Measurements from ENCODE around the gene KDM2A. TPM values are rescaled to one million over a fixed set of nuclear protein-coding genes. Genes with fewer than 3 reads are reported as not detected.
A peak's percentile ranks its signal among the peaks of the same experiment; 100 is the strongest.

Gene KDM2A
- total RNA-seq, 2 experiments from 2014 or later, result 128 to 134 TPM

- no peaks in the 10 kb centered on the region for H3K27me3 Mint-ChIP-seq
- no peak for DNase-seq
- peak overlapping the region; percentile 70 for H3K27ac Mint-ChIP-seq
- POLR2A ChIA-PET, result interaction anchor here (1.0 to 4.5 kb wide), 4 partner anchors 24 to 52 kb away, joined by 6 to 29 read pairs (median 16); partner anchors contain the start of genes ANKRD13D and SSH3
- H3K36me3 Mint-ChIP-seq, result peaks cover 22% of the 10 kb centered on the region
- peaks cover 51% of the 10 kb centered on the region for H3K4me1 Mint-ChIP-seq
- no peaks in the 10 kb centered on the region for H3K9me3 Mint-ChIP-seq
- H3K4me3 Mint-ChIP-seq, result peak overlapping the region; percentile 32
- no peak for ATAC-seq (ENCODE audit: low read depth)
Measured at GRCh38 chr11:67264877-67265632, 146.0 kb downstream of the KDM2A start.

- Mint-ChIP-seq H3K27me3 (no peaks in the 10 kb centered on the region), H3K36me3 (peaks cover 28% of the 10 kb centered on the region), H3K9me3 (no peaks in the 10 kb centered on the region), H3K4me1 (peaks cover 56% of the 10 kb centered on the region), H3K27ac (peak overlapping the region; percentile 70), H3K4me3 (peak overlapping the region; percentile 61)
- ATAC-seq (ENCODE audit: low read depth) (peak; percentile 35), DNase-seq (peak; percentile 91)
- POLR2A ChIA-PET, result interaction anchor here (0.9 to 7.8 kb wide), 10 partner anchors 11 to 86 kb away, joined by 5 to 190 read pairs (median 20); partner anchors contain the start of genes ANKRD13D and SSH3
Measured at GRCh38 chr11:67265633-67266448, 146.8 kb downstream of the KDM2A start.

DNA sequence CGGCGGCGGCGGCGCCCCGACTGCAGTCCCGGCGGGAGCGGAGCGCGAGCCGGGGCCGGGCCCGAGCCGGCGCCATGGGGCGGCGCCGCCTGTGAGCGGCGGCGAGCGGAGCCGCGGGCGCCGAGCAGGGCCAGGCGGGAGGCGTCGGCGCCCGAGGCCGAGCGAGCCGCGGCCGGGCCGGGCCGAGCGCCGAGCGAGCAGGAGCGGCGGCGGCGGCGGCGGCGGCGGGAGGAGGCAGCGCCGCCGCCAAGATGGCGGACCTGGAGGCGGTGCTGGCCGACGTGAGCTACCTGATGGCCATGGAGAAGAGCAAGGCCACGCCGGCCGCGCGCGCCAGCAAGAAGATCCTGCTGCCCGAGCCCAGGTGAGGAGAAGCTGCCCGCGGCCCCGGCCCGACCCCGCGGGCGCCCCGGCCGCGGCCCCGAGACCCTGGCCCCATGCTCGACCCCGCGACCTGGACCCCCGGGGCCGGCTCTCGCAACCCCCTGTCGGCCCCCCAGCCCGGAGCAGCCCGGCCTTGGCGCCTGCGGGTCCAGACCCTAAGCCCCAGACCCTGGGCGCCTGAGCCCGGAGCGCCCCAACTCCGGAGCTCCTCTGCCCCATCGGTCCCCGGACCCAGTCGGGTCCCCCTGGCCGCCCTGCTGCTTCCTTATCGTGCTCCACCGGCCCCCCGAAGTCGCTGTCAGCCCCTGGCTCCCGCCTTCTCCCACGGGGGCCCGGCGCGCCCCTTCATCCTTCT is 147.6 kb downstream of the KDM2A start, which contains the start of gene GRK2:
TSS of gene GRK2 (plus strand) at position 25 of the 739 bp plus-strand sequence. CDS start at position 252, 227 bp downstream.
- peak within 1 kb of the TSS; percentile 96 for H3K4me3 Mint-ChIP-seq
- H3K27me3 Mint-ChIP-seq, result no peaks in the 10 kb centered on the region
- H3K36me3 Mint-ChIP-seq, result peaks cover 28% of the 10 kb centered on the region
- no peaks in the 10 kb centered on the region for H3K9me3 Mint-ChIP-seq
- POLR2A ChIA-PET, result interaction anchor here (0.9 to 7.8 kb wide), 11 partner anchors 9 to 85 kb away, joined by 3 to 190 read pairs (median 12); partner anchors contain the start of genes ANKRD13D and SSH3
- ATAC-seq (ENCODE audit: low read depth) (peak; percentile 10), DNase-seq (peak; percentile 66)
- H3K4me1 Mint-ChIP-seq, result peaks cover 60% of the 10 kb centered on the region
- peak within 1 kb of the TSS; percentile 96 for H3K27ac Mint-ChIP-seq

DNA sequence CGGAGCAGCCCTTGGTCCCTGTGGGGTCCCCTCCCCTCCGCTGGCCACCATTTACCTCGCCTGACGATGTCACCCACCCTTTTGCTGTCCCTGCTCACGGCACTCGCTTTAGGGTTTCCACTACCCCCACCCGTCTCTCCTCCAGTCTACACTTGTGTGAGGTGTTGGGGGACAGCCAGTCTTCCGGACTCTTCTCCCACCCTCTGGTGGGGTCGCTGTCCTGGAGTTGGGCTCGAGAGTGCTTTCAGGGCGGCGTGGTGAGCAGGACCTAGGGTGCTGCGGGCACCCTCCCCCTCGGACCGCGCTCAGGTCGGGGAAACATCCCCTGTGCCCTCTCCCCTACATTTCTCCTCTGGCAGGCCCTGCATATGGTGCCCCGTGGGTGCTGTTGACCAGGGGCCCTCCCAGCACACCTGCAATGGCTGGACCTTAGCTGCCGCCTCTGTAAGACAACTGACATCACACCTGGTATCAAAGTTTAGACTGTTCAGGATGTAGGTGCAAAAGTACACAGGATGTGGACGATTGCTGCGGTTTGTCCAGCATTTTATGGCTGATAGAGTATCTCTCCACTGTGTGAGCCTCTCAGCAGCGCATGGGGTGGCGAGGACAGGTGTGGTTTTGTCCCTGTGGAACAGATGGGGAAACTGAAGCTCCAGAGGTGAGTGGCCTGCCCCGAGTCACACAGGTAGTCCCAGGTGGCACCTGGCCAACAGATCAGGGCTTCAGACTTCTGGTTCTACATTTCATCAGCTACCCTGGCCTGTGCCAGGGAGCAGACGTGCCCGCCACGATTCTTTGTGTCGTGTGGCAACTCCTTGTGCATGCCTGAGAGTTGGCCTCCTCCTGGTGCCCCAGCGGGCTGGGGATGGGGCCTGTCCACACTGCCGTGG is 148.4 kb downstream of the KDM2A start:
- peak; percentile 61 for DNase-seq
- no peaks in the 10 kb centered on the region for H3K9me3 Mint-ChIP-seq

GRCh38 chr11:67268081-67268961 is 149.3 kb downstream of the KDM2A start:
- Mint-ChIP-seq H3K9me3 (no peaks in the 10 kb centered on the region), H3K27ac (peak overlapping the region; percentile 96), H3K36me3 (peaks cover 28% of the 10 kb centered on the region), H3K4me3 (peak overlapping the region; percentile 96), H3K4me1 (peaks cover 62% of the 10 kb centered on the region), H3K27me3 (no peaks in the 10 kb centered on the region)
- peak; percentile 68 for DNase-seq
- peak; percentile 41 for ATAC-seq (ENCODE audit: low read depth)
- POLR2A ChIA-PET, result interaction anchor here (0.6 to 7.8 kb wide), 18 partner anchors 8 to 169 kb away, joined by 3 to 190 read pairs (median 6); partner anchors contain the start of genes ANKRD13D, POLD4, PTPRCAP and SSH3

More for the DNA sequence above, 148.4 kb downstream of the KDM2A start:
- ATAC-seq (ENCODE audit: low read depth), result peak; percentile 0
- peak overlapping the region; percentile 96 for H3K4me3 Mint-ChIP-seq
- peaks cover 63% of the 10 kb centered on the region for H3K4me1 Mint-ChIP-seq
- POLR2A ChIA-PET, result interaction anchor here (0.6 to 7.8 kb wide), 18 partner anchors 9 to 170 kb away, joined by 3 to 190 read pairs (median 7); partner anchors contain the start of genes ANKRD13D, POLD4, PTPRCAP and SSH3
- H3K27ac Mint-ChIP-seq, result peak overlapping the region; percentile 96
- H3K27me3 Mint-ChIP-seq, result no peaks in the 10 kb centered on the region
- peaks cover 28% of the 10 kb centered on the region for H3K36me3 Mint-ChIP-seq

DNA sequence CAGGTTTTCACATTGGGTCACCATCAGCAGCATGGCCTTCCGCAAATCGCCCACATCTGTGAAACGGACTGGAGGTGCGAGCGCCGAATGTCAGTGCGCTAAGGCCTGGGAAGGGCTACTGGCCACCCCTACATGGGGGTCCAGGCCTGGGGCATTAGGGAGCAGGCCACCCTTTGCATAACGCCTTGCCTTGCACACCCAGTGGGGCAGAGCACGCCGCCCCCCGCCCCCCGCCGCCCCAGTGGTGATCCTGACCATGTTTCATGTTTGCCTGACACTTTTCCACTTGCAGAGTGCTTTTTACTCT is 149.9 kb downstream of the KDM2A start:
- POLR2A ChIA-PET, result interaction anchor here (0.7 to 7.8 kb wide), 8 partner anchors 7 to 360 kb away, joined by 3 to 190 read pairs (median 11); partner anchors contain the start of genes ANKRD13D, POLD4 and SSH3
- Mint-ChIP-seq H3K36me3 (peaks cover 28% of the 10 kb centered on the region), H3K27me3 (no peaks in the 10 kb centered on the region), H3K9me3 (no peaks in the 10 kb centered on the region), H3K4me1 (peaks cover 62% of the 10 kb centered on the region), H3K27ac (peak overlapping the region; percentile 96), H3K4me3 (peak overlapping the region; percentile 96)
- no peak for ATAC-seq (ENCODE audit: low read depth)
- DNase-seq, result no peak

- Mint-ChIP-seq H3K9me3 (no peaks in the 10 kb centered on the region), H3K27ac (peak overlapping the region; percentile 96), H3K27me3 (no peaks in the 10 kb centered on the region), H3K4me1 (peaks cover 62% of the 10 kb centered on the region), H3K4me3 (peak overlapping the region; percentile 96), H3K36me3 (peaks cover 31% of the 10 kb centered on the region)
- POLR2A ChIA-PET, result interaction anchor here (0.5 to 7.8 kb wide), 11 partner anchors 7 to 1143 kb away, joined by 3 to 190 read pairs (median 7); partner anchors contain the start of genes ANKRD13D, POLD4 and SSH3
- DNase-seq, result peak; percentile 38
- no peak for ATAC-seq (ENCODE audit: low read depth)
Measured at GRCh38 chr11:67269401-67270255, 150.6 kb downstream of the KDM2A start.

- Mint-ChIP-seq H3K4me1 (peaks cover 59% of the 10 kb centered on the region), H3K9me3 (no peaks in the 10 kb centered on the region), H3K4me3 (peak overlapping the region; percentile 96), H3K36me3 (peaks cover 32% of the 10 kb centered on the region), H3K27ac (peak overlapping the region; percentile 96), H3K27me3 (no peaks in the 10 kb centered on the region)
- ATAC-seq (ENCODE audit: low read depth) (no peak), DNase-seq (peak; percentile 59)
- POLR2A ChIA-PET, result interaction anchor here (0.5 to 7.8 kb wide), 19 partner anchors 6 to 214 kb away, joined by 3 to 190 read pairs (median 5); partner anchors contain the start of genes ANKRD13D, POLD4, PPP1CA and SSH3
Measured at GRCh38 chr11:67270256-67271204, 151.5 kb downstream of the KDM2A start.

DNA sequence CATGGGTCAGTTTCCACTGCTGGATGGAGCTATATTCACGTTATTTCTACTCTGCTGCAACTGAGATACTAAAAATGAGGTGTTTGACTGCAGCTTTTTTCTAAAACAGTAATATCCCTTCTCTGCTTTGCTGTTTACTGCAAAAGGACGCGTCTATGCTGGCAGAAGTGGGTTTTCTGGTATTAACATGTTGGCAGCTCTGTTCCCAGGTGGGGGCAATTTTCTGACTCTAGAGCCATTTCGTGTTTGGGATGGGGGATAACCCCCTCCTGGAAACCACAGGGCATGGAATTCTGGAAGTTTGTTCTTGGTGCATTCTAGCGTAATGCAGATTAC is 152.1 kb downstream of the KDM2A start:
- peak overlapping the region; percentile 96 for H3K27ac Mint-ChIP-seq
- peaks cover 60% of the 10 kb centered on the region for H3K4me1 Mint-ChIP-seq
- peaks cover 34% of the 10 kb centered on the region for H3K36me3 Mint-ChIP-seq
- no peaks in the 10 kb centered on the region for H3K9me3 Mint-ChIP-seq
- peak overlapping the region; percentile 96 for H3K4me3 Mint-ChIP-seq
- POLR2A ChIA-PET, result interaction anchor here (0.5 to 7.8 kb wide), 18 partner anchors 8 to 213 kb away, joined by 3 to 190 read pairs (median 5); partner anchors contain the start of genes ANKRD13D, POLD4, PPP1CA and RAD9A
- no peaks in the 10 kb centered on the region for H3K27me3 Mint-ChIP-seq
- no peak for ATAC-seq (ENCODE audit: low read depth)
- no peak for DNase-seq

All from activated naive CD8-positive, alpha-beta T cell treated with anti-CD3 and anti-CD28 coated beads, Interleukin-2, amount 10 ng/mL, durations not matched to agents 7 days and 5 days (primary cell).